ENCODE measurements around the gene SMIM26. TPM values are rescaled to one million over a fixed set of nuclear protein-coding genes. Genes with fewer than 3 reads are reported as not detected.

SMIM26 gene
- total and polyA plus RNA-seq, 9 of the 15 experiments (the other 6 are each of a cell fraction or from before 2014, with no cell fraction given), result 46.9 to 186 (median 86.5) TPM

- ChIA-PET CTCF (ENCODE audit: low intra/inter-chr PET ratio) (no interaction called here), POLR2A (no interaction called here)
- in situ Hi-C loops (cut with MboI) (no loop called here), intact Hi-C loops (cut with micrococcal nuclease) (no loop called here)
- FAIRE-seq (no peak), DNase-seq (ENCODE audit: extremely low read depth in 1 of 4, low spot score in 3 of 4) (no peak), ATAC-seq (no peak)
- H3K9me1 ChIP-seq (ENCODE audit: control insufficient read depth, insufficient read depth, low read length), result no peaks in the 10 kb centered on the region
- no peak overlapping the region for H3K4me2 ChIP-seq (ENCODE audit: insufficient read depth, low read length)
- H3K4me3 ChIP-seq, result no peak overlapping the region
- no peaks in the 10 kb centered on the region for H3K27me3 ChIP-seq (ENCODE audit: control insufficient read depth in 2 of 2, insufficient read depth in 2 of 2, low read length in 2 of 2)
- no peak overlapping the region for H2AFZ ChIP-seq (ENCODE audit: low read depth, low read length)
- no peaks in the 10 kb centered on the region for H4K20me1 ChIP-seq (replicated peaks; ENCODE audit: control insufficient read depth, insufficient read depth, low read length)
- no peak overlapping the region for H3K9ac ChIP-seq (ENCODE audit: insufficient read depth in 1 of 2, low read depth in 2 of 2, low read length in 2 of 2)
- peaks cover 73% of the 10 kb centered on the region for H3K36me3 ChIP-seq (ENCODE audit: control insufficient read depth, insufficient read depth, low read length)
- H3K9me3 ChIP-seq (replicated peaks; ENCODE audit: control insufficient read depth, insufficient read depth, low read depth, low read length), result no peaks in the 10 kb centered on the region
- 92% methylated on average over 2 of the region's 2 CpGs for WGBS (ENCODE audit: insufficient coverage, low coverage, missing lambda C conversion rate)
- BruUV-seq (replicated peaks), result no TSS peak
- H3K79me2 ChIP-seq (ENCODE audit: control insufficient read depth, insufficient read depth, low read length), result no peaks in the 10 kb centered on the region
- H3K27ac ChIP-seq (ENCODE audit: extremely low read depth, low read depth, low read length), result no peak overlapping the region
- H3K4me1 ChIP-seq (replicated peaks in 1 of 2; ENCODE audit: control insufficient read depth in 2 of 2, insufficient read depth in 2 of 2, low read length in 2 of 2), result no peaks in the 10 kb centered on the region
- TF ChIP-seq ZNF140 (CRISPR knock-in tag; IDR thresholded peaks at IDR 0.05), result no peak
- TF ChIP-seq ASH1L (IDR thresholded peaks at IDR 0.05; ENCODE audit: borderline replicate concordance, low read depth, partially characterized antibody), result no peak
- TF ChIP-seq VEZF1 (CRISPR knock-in tag; IDR thresholded peaks at IDR 0.05), result no peak
- no peak for TF ChIP-seq ZBTB5 (IDR thresholded peaks at IDR 0.05)
- no peak for TF ChIP-seq ZNF253 (CRISPR knock-in tag; conservative IDR thresholded peaks at IDR 0.05)
- no peak for TF ChIP-seq ZBTB9 (CRISPR knock-in tag; IDR thresholded peaks at IDR 0.05)
- no peak for TF ChIP-seq ADNP (tag; IDR thresholded peaks at IDR 0.05)
- TF ChIP-seq ILF3 (IDR thresholded peaks at IDR 0.05; ENCODE audit: borderline replicate concordance), result no peak
- TF ChIP-seq E4F1 (CRISPR knock-in tag; IDR thresholded peaks at IDR 0.05; ENCODE audit: borderline replicate concordance), result no peak
- no peak for TF ChIP-seq WHSC1 (IDR thresholded peaks at IDR 0.05; ENCODE audit: low read length)
- TF ChIP-seq MCM2 (IDR thresholded peaks at IDR 0.05; ENCODE audit: low read depth), result no peak
- no peak for TF ChIP-seq POU5F1 (IDR thresholded peaks at IDR 0.05; ENCODE audit: borderline replicate concordance, low read depth, low read length, partially characterized antibody)
- TF ChIP-seq HNRNPL (IDR thresholded peaks at IDR 0.05; ENCODE audit: low read depth, low read length), result no peak
- no peak for TF ChIP-seq ZNF740 (CRISPR knock-in tag; IDR thresholded peaks at IDR 0.05)
- TF ChIP-seq ZNF740 (tag; IDR thresholded peaks at IDR 0.05), result no peak
- no peak for TF ChIP-seq CBFA2T3 (IDR thresholded peaks at IDR 0.05)
Observed at GRCh38 chr20:18527836-18528235, 39.4 kb upstream of the SMIM26 start.
